ENCODE results near the gene CCDC68.
"Not testable (repeated sequence)": the region's sequence is repeated elsewhere in the genome, so short reads cannot be mapped to it uniquely, and the experiment has no call there.

Gene CCDC68

DNA sequence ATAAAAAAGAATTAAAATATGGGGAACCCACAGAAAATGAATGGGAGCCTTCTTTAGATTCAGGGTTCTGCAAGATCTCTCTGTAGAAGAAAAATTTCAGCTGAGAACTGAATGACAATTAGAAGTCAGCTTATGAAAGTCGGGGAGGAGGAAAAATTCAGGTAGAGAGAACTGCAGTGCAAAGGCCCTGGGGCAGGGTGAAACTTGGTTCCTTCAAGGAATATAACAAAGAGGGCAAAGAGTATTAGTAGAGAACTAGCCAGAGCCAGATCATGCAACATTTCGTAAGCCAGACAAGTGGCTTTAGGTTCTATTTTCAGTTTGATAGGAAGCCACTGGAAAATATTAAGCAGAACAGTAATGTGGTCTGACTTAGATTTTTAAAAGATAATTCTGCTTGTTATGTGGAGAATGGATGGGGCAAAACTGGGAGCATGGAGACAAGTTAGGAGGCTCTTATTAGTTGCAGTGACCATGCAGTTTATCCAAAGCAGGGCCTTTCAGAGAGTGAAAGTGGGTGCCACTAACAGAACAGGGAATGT, 103.1 kb downstream of the CCDC68 start:
- no peak overlapping the region for H3K4me3 ChIP-seq (ENCODE audit: low read depth, low read length)
- DNase-seq (ENCODE audit: low read depth), result no peak
- TF ChIP-seq CTCF (IDR thresholded peaks at IDR 0.05; ENCODE audit: low read depth, low read length, missing control alignments), result no peak

- H3K4me3 ChIP-seq (ENCODE audit: low read depth, low read length); DNase-seq (ENCODE audit: low read depth): not testable (repeated sequence)
Measured at GRCh38 chr18:54855050-54855449, 104.2 kb downstream of the CCDC68 start.

DNA sequence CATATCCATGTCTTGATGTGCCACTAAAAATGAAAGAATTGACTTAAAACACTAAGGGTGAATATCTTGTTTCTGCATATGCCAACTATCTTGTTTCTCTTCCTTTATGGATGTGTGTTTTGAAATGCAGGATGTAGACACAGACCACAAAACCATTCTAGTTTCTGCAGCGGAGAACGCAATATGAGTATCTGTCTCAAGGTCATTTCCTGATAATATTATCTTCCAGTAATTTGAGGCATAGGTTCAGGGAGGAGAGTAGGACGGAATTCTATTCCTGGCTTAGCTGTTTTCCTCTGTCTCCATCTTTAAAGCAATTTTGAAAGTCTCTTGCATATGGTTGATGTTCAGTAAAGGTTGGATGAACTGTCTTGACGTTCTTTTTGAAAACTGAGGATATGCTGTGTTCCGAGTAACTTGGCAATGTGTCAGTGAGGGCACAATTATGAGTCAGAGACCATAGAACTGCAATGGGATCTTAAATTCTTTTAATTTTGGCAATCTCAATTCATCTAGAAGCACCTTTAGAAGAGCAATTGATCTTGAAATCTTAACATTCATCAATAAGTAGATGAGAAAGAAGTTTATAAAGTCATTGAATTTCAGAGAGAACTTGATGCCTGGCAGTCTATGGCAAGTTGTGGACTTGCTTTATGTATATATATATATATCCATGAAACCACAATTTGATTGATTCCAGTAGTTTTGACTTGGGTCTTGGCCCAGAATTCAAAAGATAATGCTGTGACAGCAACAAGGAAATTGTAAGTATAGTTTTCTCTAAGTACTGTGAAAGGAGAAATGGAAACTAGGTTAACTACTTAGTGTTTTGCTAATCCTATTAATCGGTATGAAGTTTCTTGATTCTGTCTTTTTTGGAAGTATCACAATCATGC, 106.2 kb downstream of the CCDC68 start:
- H3K4me3 ChIP-seq (ENCODE audit: low read depth, low read length), result no peak overlapping the region
- TF ChIP-seq CTCF (IDR thresholded peaks at IDR 0.05; ENCODE audit: low read depth, low read length, missing control alignments), result no peak
- no peak for DNase-seq (ENCODE audit: low read depth)

Data from GM12864 (cell line).